ENCODE measurements around the gene COL4A2.
"Not testable (repeated sequence)": the region's sequence is repeated elsewhere in the genome, so short reads cannot be mapped to it uniquely, and the experiment has no call there.

The COL4A2 gene

GRCh38 chr13:110480161-110480560, 173.1 kb downstream of the COL4A2 start:
- H3K4me3 ChIP-seq (ENCODE audit: low read depth, low read length) = no peak overlapping the region
- DNase-seq (ENCODE audit: low read depth, low spot score) = no peak
- ChIA-PET POLR2A (no interaction called here), CTCF (interaction anchor here (3.0 kb wide), 1 partner anchor 24 kb away, joined by 14 read pairs; no protein-coding TSS in a partner anchor)
- no peak for TF ChIP-seq CTCF (IDR thresholded peaks at IDR 0.05; ENCODE audit: insufficient read depth, low read length, missing control alignments)

DNA sequence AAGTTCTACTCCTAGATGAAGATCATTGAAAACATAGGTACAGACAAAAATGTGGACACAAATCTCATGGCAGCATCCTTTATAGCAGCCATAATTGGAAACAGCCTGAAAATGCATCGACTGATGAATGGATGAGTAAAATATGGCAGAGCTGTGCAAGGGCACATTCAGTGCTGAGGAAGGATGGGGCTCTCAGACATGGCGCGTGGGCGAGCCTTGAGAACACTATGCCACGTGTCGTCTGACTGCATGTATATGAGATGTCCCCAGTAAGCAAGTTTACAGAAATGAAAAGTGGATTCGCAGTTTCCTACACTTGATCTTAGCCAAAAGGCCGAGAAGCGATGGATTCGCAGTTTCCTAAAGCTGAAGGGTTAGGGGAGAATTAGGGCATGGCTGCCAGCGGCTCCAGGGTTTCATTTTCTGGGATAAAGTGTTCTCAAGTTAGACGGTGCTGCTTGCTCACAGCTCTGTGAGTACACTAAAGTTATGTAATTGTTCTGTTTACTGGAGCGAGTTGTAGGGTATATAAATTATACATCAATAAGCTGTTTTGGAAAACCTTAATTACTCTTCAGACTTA, 176.4 kb downstream of the COL4A2 start:
- ChIA-PET POLR2A (no interaction called here), CTCF (interaction anchor here (1.7 kb wide), 1 partner anchor 28 kb away, joined by 4 read pairs; no protein-coding TSS in a partner anchor)
- H3K4me3 ChIP-seq (ENCODE audit: low read depth, low read length) = no peak overlapping the region
- DNase-seq (ENCODE audit: low read depth, low spot score) = no peak
- no peak for TF ChIP-seq CTCF (IDR thresholded peaks at IDR 0.05; ENCODE audit: insufficient read depth, low read length, missing control alignments)

DNA sequence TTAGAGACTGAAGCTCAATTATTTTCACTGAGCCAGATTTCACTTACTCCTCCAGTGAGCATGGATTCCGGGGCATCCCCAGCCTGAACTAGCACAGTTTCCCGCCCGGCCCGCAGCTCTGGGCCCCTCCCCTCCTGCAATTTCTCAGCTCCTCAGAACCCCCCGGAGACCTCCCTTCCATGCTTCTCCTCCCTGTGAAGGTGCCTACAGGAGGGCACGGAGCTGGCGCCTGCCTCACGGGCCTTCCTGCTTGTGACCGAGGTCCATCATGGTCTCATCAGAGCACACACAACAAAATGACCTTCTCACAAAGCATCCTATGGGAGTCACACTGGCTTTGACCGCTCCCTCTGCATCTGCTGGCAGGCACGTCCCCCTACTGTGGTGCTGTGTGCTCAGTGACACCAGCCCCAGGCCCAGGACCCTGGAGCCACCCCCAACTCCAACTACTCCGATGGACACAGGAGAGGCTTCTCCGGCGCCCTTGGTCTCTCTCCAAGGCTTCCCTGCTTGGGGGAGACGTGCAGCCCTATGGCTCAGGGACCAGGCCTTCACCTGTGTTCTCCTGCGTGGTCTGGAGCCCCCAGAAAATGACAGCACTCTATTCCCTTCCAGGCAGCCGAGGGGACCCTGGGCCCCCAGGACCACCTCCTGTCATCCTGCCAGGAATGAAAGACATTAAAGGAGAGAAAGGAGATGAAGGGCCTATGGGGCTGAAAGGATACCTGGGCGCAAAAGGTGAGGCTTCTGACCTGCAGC, 177.4 kb downstream of the COL4A2 start:
- ChIA-PET CTCF (interaction anchor here (1.7 kb wide), 1 partner anchor 29 kb away, joined by 4 read pairs; no protein-coding TSS in a partner anchor), POLR2A (no interaction called here)
- H3K4me3 ChIP-seq (ENCODE audit: low read depth, low read length) = no peak overlapping the region
- no peak for DNase-seq (ENCODE audit: low read depth, low spot score)
- TF ChIP-seq CTCF (IDR thresholded peaks at IDR 0.05; ENCODE audit: insufficient read depth, low read length, missing control alignments) = no peak

- DNase-seq (ENCODE audit: low read depth, low spot score) = no peak
- CTCF ChIA-PET = interaction anchor here (1.0 kb wide), 1 partner anchor 31 kb away, joined by 3 read pairs; no protein-coding TSS in a partner anchor
- POLR2A ChIA-PET = no interaction called here
- no peak for TF ChIP-seq CTCF (IDR thresholded peaks at IDR 0.05; ENCODE audit: insufficient read depth, low read length, missing control alignments)
- no peak overlapping the region for H3K4me3 ChIP-seq (ENCODE audit: low read depth, low read length)
These were observed 178.5 kb downstream of the COL4A2 start for GRCh38 chr13:110485604-110486003.

- TF ChIP-seq CTCF (IDR thresholded peaks at IDR 0.05; ENCODE audit: insufficient read depth, low read length, missing control alignments) = no peak
These were observed 179.1 kb downstream of the COL4A2 start for GRCh38 chr13:110486061-110486715.

GRCh38 chr13:110486880-110487279, 179.8 kb downstream of the COL4A2 start:
- H3K4me3 ChIP-seq (ENCODE audit: low read depth, low read length); POLR2A ChIA-PET; DNase-seq (ENCODE audit: low read depth, low spot score): not testable (repeated sequence)
- CTCF ChIA-PET = interaction anchor here (1.6 kb wide), 1 partner anchor 75 kb away, joined by 3 read pairs; no protein-coding TSS in a partner anchor

More at GRCh38 chr13:110486061-110486715, 179.1 kb downstream of the COL4A2 start:
- DNase-seq (ENCODE audit: low read depth, low spot score) = no peak
- POLR2A ChIA-PET = no interaction called here
- CTCF ChIA-PET = interaction anchor here (1.0 kb wide), 1 partner anchor 32 kb away, joined by 3 read pairs; no protein-coding TSS in a partner anchor
- H3K4me3 ChIP-seq (ENCODE audit: low read depth, low read length) = no peak overlapping the region

Data from AG04449 (cell line).